Liver (tissue), 9 donors: ENCODE results near the gene TNKS2. TPM values are rescaled to one million over a fixed set of nuclear protein-coding genes. Genes with fewer than 3 reads are reported as not detected.

Source experiments
- DNase-seq: peaks from one replicate; pipeline ENCODE4 v3.0.0-alpha.2; 2017; ENCODE audit warnings: low spot score
- H3K27ac ChIP-seq, 2 donors: one replicate each; pipeline ENCODE4 v1.7.0; 2013; ENCODE audit warnings: inconsistent platforms in 2 of 2, low read length in 2 of 2, control low read depth in 1 of 2, low read depth in 1 of 2, mild to moderate bottlenecking in 1 of 2
- H3K27me3 ChIP-seq, 4 donors: one replicate each; pipeline versions ENCODE4 v1.6.1 to v1.7.0; 2013; ENCODE audit warnings: low read length in 3 of 4, inconsistent platforms in 1 of 4, mild to moderate bottlenecking in 1 of 4, moderate library complexity in 1 of 4; ENCODE audit not compliant: control insufficient read depth in 4 of 4, insufficient read depth in 4 of 4
- H3K36me3 ChIP-seq, 4 donors: one replicate each; pipeline versions ENCODE4 v1.6.1 to v1.7.0; 2013; ENCODE audit warnings: low read length in 3 of 4, mild to moderate bottlenecking in 3 of 4, low read depth in 1 of 4, moderate library complexity in 1 of 4; ENCODE audit not compliant: control insufficient read depth in 4 of 4, insufficient read depth in 3 of 4
- H3K4me1 ChIP-seq, 4 donors: one replicate each; pipeline versions ENCODE4 v1.6.1 to v1.7.0; 2013; ENCODE audit warnings: low read length in 3 of 4, mild to moderate bottlenecking in 3 of 4, moderate library complexity in 1 of 4; ENCODE audit not compliant: control insufficient read depth in 4 of 4, insufficient read depth in 4 of 4
- H3K4me3 ChIP-seq, 3 donors: one replicate each; pipeline versions ENCODE4 v1.6.1 to v1.7.0; 2013; ENCODE audit warnings: low read length in 3 of 3, control low read depth in 1 of 3, low read depth in 1 of 3, mild to moderate bottlenecking in 1 of 3
- H3K9ac ChIP-seq, 2 donors: one replicate each; pipeline ENCODE4 v1.7.0; 2013; ENCODE audit warnings: low read length in 2 of 2, mild to moderate bottlenecking in 2 of 2, moderate library complexity in 2 of 2, control low read depth in 1 of 2, low read depth in 1 of 2
- H3K9me3 ChIP-seq, 4 donors: one replicate each; pipeline versions ENCODE4 v1.6.1 to v1.7.0; 2013; ENCODE audit warnings: low read length in 3 of 4; ENCODE audit not compliant: control insufficient read depth in 4 of 4
- ATF3 ChIP-seq: IDR thresholded peaks from 2 replicates; pipeline ENCODE4 v1.6.1; 2016; ENCODE audit warnings: antibody characterized with exemption
- CTCF ChIP-seq: fragments of 150-350 bp; IDR thresholded peaks from 2 replicates; pipeline ENCODE4 v1.5.1; 2017; ENCODE audit warnings: improper control_type of control experiment, low read depth, low read length; ENCODE audit not compliant: missing input control
- EGR1 ChIP-seq, 2 donors: IDR thresholded peaks; 2 replicates each; pipeline ENCODE4 v1.6.1; 2016 to 2018; ENCODE audit warnings: antibody characterized with exemption in 2 of 2, low read depth in 2 of 2
- FOXA1 ChIP-seq: IDR thresholded peaks from 2 replicates; pipeline ENCODE4 v1.6.1; 2016; ENCODE audit warnings: antibody characterized with exemption
- FOXA2 ChIP-seq: IDR thresholded peaks from 2 replicates; pipeline ENCODE4 v1.6.1; 2016; ENCODE audit warnings: antibody characterized with exemption
- GABPA ChIP-seq, 2 donors: IDR thresholded peaks in 1 of 2; conservative IDR thresholded peaks in 1 of 2; 2 replicates each; pipeline ENCODE4 v1.6.1; 2016; ENCODE audit warnings: antibody characterized with exemption in 2 of 2, mild to moderate bottlenecking in 1 of 2, moderate library complexity in 1 of 2
- HNF4A ChIP-seq, 2 donors: conservative IDR thresholded peaks; 2 replicates each; pipeline ENCODE4 v1.6.1; 2016; ENCODE audit warnings: antibody characterized with exemption in 2 of 2, mild to moderate bottlenecking in 2 of 2
- HNF4G ChIP-seq: IDR thresholded peaks from 2 replicates; pipeline ENCODE4 v1.6.1; 2016; ENCODE audit warnings: antibody characterized with exemption
- JUND ChIP-seq, 2 donors: IDR thresholded peaks; 2 replicates each; pipeline ENCODE4 v1.6.1; 2016; ENCODE audit warnings: antibody characterized with exemption in 2 of 2
- NR2F2 ChIP-seq: IDR thresholded peaks from 2 replicates; pipeline ENCODE4 v1.6.1; 2016; ENCODE audit warnings: antibody characterized with exemption
- RAD21 ChIP-seq, 2 donors: IDR thresholded peaks; 2 replicates each; pipeline ENCODE4 v1.6.1; 2016; ENCODE audit warnings: antibody characterized with exemption in 2 of 2, mild to moderate bottlenecking in 2 of 2
- REST ChIP-seq: IDR thresholded peaks from 2 replicates; pipeline ENCODE4 v1.6.1; 2016; ENCODE audit warnings: antibody characterized with exemption, mild to moderate bottlenecking
- RXRA ChIP-seq, 2 donors: IDR thresholded peaks; 2 replicates each; pipeline ENCODE4 v1.6.1; 2017 to 2018; ENCODE audit warnings: antibody characterized with exemption in 2 of 2, mild to moderate bottlenecking in 1 of 2
- SP1 ChIP-seq: IDR thresholded peaks from 2 replicates; pipeline ENCODE4 v1.6.1; 2018; ENCODE audit warnings: antibody characterized with exemption, mild to moderate bottlenecking
- TAF1 ChIP-seq: conservative IDR thresholded peaks from 2 replicates; pipeline ENCODE4 v1.6.1; 2016; ENCODE audit warnings: antibody characterized with exemption, mild to moderate bottlenecking
- YY1 ChIP-seq: IDR thresholded peaks from 2 replicates; pipeline ENCODE4 v1.6.1; 2016; ENCODE audit warnings: antibody characterized with exemption, mild to moderate bottlenecking
- WGBS: extraction: QIAGEN DNeasy Blood & Tissue Kit; methylation state at CpG from one replicate; pipeline ENCODE4 v1.1.7; 2013; 5-methylcytosine and 5-hydroxymethylcytosine counted together
- polyA plus RNA-seq, 2 donors: library from polyadenylated mRNA; stranded (reverse) in 1 of 2; unstranded in 1 of 2; fragments of 200-250 nt in 1 of 2; fragments of >200 nt in 1 of 2; fragmentation: Nextera tagmentation in 1 of 2; extraction: Ambion mirVana in 1 of 2; gene quantifications; one replicate each; pipeline versions ENCODE4 v1.2.1 to v1.2.3, GENCODE V29; 2013 to 2015
- total RNA-seq, 2 donors: library from RNA; depleted of rRNA; stranded (reverse); fragments of >200 nt; gene quantifications; one replicate each; pipeline ENCODE4 v1.2.3, GENCODE V29; 2014
- TF ChIP-seq, protein P1 (sequence below): IDR thresholded peaks from 2 replicates; pipeline ENCODE4 v1.6.1; 2016; ENCODE audit warnings: antibody characterized with exemption
- TF ChIP-seq, protein P2 (sequence below): IDR thresholded peaks from 2 replicates; pipeline ENCODE4 v1.6.1; 2016; ENCODE audit warnings: antibody characterized with exemption
- donor health status: healthy.
- donor health status: healthy.
- donor health status: healthy.
- donor health status: healthy.
- donor health status: healthy.

TNKS2 gene
- total and polyA plus RNA-seq, 4 donors = 5.2 to 30.7 (median 18.2) TPM

DNA sequence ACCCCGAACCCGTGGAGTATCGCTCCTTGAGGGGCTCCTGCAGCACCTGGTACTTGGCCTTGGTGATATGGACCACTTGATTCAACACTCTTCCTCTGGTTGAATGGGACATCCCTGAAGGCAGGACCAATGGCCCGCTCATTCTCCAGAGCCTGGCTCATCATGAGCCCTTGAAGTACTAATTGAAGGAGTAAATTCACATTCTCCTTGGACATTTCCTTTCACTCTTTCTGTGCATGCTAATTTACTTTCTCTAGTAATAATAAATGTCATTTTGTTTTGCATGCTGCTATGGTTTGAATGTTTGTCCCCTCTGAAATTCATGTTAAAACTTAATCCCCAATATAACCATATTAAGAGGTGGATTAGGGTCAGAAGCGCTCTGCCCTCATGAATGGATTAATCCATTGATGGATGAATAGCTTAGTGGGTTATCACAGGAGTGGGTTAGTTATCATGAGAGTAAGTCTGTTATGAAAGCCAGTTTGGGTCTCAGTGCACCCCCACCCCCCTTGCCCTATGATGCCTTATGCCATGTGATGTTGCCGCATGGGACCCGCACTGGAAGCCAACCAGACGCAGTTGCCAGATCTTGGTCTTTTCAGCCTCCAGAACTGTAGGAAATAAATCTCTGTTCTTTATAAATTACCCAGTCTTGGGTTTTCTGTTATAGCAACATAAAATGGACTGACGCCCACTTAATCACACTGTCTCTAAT, 87.3 kb downstream of the TNKS2 start:
- no peaks in the 10 kb centered on the region for H3K27me3 ChIP-seq
- no peak overlapping the region for H3K4me3 ChIP-seq
- no peak overlapping the region for H3K27ac ChIP-seq
- H3K4me1 ChIP-seq = peaks cover 0 to 11% (median 10%) of the 10 kb centered on the region in 4 donors
- WGBS = 97% methylated on average over 9 of the region's 9 CpGs
- no peak for DNase-seq
- H3K36me3 ChIP-seq = no peaks in the 10 kb centered on the region
- TF ChIP-seq RAD21 (IDR thresholded peaks at IDR 0.05) (no peak), EGR1 (IDR thresholded peaks at IDR 0.05; ENCODE audit: low read depth in 2 of 2) (no peak)
- no peak overlapping the region for H3K9ac ChIP-seq
- H3K9me3 ChIP-seq = no peaks in the 10 kb centered on the region

DNA sequence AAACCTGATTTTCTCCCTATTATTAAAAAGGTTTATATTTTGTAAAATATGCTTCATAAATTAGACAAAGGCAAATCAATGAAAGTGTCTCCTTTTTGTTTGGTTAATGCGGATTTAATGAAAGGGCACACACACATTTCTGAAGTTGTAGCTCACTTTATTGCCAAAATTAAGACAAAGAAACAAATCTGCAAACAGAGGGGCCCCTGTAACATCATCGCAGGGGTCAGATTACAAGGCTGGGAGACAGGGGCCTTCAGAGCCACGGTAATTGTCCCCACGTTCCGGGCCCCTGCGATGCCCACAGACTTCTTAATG, 88.7 kb downstream of the TNKS2 start:
- H3K27me3 ChIP-seq = no peaks in the 10 kb centered on the region
- H3K9me3 ChIP-seq = no peaks in the 10 kb centered on the region
- H3K27ac ChIP-seq = no peak overlapping the region
- peaks cover 0 to 11% (median 10%) of the 10 kb centered on the region in 4 donors for H3K4me1 ChIP-seq
- WGBS = 31% methylated on average over 6 of the region's 6 CpGs
- no peak for DNase-seq
- H3K9ac ChIP-seq = no peak overlapping the region
- H3K36me3 ChIP-seq = no peaks in the 10 kb centered on the region
- TF ChIP-seq RXRA (IDR thresholded peaks at IDR 0.05) (no peak), CTCF (no peak), REST (no peak), GABPA (IDR thresholded peaks at IDR 0.05 in 1 of 2, conservative IDR thresholded peaks at IDR 0.05 in 1 of 2) (no peak), JUND (IDR thresholded peaks at IDR 0.05) (no peak), HNF4G (no peak), TAF1 (no peak), FOXA2 (no peak), RAD21 (IDR thresholded peaks at IDR 0.05) (no peak), HNF4A (conservative IDR thresholded peaks at IDR 0.05) (no peak), ATF3 (no peak), EGR1 (IDR thresholded peaks at IDR 0.05; ENCODE audit: low read depth in 2 of 2) (no peak), YY1 (no peak), NR2F2 (no peak), SP1 (no peak), FOXA1 (no peak)
- TF ChIP-seq, protein P1, sequence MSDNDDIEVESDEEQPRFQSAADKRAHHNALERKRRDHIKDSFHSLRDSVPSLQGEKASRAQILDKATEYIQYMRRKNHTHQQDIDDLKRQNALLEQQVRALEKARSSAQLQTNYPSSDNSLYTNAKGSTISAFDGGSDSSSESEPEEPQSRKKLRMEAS = no peak
- TF ChIP-seq, protein P2, sequence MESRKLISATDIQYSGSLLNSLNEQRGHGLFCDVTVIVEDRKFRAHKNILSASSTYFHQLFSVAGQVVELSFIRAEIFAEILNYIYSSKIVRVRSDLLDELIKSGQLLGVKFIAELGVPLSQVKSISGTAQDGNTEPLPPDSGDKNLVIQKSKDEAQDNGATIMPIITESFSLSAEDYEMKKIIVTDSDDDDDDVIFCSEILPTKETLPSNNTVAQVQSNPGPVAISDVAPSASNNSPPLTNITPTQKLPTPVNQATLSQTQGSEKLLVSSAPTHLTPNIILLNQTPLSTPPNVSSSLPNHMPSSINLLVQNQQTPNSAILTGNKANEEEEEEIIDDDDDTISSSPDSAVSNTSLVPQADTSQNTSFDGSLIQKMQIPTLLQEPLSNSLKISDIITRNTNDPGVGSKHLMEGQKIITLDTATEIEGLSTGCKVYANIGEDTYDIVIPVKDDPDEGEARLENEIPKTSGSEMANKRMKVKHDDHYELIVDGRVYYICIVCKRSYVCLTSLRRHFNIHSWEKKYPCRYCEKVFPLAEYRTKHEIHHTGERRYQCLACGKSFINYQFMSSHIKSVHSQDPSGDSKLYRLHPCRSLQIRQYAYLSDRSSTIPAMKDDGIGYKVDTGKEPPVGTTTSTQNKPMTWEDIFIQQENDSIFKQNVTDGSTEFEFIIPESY = no peak
- H3K4me3 ChIP-seq = peak overlapping the region in 2 of 3 donors; percentile 49 to 67
